GM18870 (cell line): ENCODE results near the gene ANKS3.

ENCODE experiments used
- ATAC-seq: cut with Tn5 transposase; IDR thresholded peaks from one replicate; pipeline ENCODE4 v1.9.1; 2021; ENCODE audit warnings: moderate library complexity; ENCODE audit not compliant: unreplicated experiment

Gene ANKS3

DNA sequence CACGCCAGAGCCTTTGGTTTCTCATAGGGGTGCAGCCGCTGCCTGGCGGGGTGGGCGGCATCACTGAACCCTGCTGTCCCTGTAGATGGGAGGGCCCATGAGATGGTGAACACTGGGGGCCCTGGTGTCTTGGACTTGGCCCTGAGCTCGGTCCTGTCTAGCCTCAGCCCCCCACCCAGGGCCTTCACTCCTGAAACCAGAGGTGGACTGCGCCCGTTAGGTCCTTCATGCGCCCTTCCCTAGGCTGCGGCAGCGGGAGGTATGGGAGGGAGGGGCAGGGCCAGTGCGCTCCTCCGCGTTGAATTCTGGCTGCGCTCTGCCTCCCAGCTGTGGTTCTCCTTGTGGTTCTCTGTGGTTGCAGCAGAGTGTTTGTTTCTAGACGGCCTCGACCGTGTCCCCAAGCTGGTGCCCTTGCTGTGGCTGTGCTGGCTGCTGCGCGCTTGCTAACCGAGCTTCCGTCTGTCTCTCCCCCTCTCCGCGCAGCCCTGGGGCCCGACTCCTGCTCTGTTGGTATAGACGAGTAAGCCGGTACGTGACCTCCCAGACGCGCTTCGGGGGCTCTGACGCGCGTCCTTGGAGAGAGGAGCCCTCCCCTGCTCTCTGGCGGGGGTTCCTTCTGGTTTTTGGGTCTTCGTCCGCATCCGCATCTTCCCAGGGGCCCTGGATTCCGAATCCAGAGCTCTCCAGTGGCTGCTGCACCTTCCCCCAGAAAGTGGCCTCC is 48.1 kb downstream of the ANKS3 start:
- no peak for ATAC-seq

GRCh38 chr16:4685292-4685691 is 48.8 kb downstream of the ANKS3 start:
- no peak for ATAC-seq

DNA sequence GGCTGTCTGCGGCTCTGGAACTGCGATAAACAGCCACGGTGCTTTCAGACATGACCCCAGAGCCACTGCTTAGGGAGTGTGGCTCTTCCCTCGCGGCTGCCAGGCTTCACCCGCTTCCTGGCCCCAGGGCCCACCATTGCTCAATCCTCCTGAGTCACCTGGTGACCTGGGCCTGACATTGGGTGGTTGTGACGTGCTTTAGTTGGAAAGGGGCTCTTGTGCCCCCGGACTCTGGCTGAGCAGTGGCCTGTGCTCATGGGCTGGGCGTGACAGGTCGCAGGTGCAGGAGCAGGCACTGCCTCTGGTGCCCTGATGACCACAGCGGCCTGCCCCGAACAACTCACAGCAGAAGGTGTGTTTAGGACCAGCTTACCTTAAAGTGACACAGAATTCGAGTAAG is 49.3 kb downstream of the ANKS3 start:
- no peak for ATAC-seq

- ATAC-seq = no peak
These were observed 49.9 kb downstream of the ANKS3 start for GRCh38 chr16:4684058-4684715.

- no peak for ATAC-seq
These were observed 50.6 kb downstream of the ANKS3 start for GRCh38 chr16:4683255-4684057.

DNA sequence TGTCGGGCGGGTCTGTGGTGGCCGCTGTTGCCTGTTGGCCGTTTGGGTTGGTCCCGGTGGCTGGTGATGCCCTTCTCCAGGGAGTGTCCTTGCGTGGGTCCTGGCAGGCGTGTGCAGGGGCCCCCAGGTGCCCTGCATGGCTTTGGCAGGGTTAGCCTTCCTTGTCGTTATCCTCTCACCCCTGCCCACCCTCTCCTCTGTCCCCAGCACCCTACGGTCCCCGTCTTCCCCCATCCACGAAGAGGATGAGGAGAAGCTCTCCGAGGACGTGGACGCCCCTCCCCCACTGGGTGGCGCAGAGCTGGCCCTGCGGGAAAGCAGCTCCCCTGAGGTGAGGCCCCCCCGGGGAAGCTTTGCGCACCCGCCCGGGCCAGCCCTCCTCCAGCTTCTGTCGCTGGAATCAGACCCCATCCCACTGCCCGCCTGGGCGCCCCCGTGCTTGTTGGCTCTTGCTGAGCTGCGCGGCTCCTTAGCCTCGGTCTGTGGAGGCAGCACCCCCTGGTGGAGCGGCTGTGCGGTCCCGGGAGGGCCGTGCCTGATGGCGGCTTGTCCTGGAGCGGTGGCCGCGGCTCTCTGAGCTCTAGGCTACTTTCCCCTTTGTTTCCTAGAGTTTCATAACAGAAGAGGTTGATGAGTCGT is 51.3 kb downstream of the ANKS3 start:
- ATAC-seq = no peak

DNA sequence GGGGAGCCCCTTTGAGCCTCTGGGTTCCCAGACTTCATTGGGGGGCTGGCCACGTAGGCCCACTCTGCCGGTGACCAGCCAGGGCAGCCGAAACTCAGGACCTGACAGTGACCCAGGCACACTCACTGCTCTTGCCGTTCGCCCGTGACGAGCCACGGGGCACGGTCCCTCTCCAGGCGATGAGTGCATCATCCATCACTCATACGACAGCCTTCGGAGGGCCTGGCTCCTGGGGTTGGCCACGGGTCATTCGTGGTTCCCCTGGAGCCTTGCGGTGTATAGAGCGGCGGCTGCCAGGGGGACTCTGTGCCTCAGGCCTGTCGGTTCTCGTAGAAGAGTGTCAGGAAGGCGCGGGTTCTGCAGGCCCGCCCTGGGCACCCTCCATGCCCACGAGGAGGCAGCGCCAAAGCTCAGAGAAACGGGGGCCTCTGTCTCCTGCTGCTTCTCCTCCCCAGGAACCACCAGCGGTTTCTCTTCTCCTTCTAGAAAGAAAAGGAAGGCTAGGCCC is 51.9 kb downstream of the ANKS3 start:
- ATAC-seq = no peak

GRCh38 chr16:4681471-4682083 is 52.5 kb downstream of the ANKS3 start:
- ATAC-seq = no peak

GRCh38 chr16:4680673-4681470 is 53.2 kb downstream of the ANKS3 start:
- no peak for ATAC-seq

- no peak for ATAC-seq
These were observed 54.0 kb downstream of the ANKS3 start for GRCh38 chr16:4679850-4680636.

- ATAC-seq = no peak
These were observed 54.8 kb downstream of the ANKS3 start for GRCh38 chr16:4679156-4679849.

DNA sequence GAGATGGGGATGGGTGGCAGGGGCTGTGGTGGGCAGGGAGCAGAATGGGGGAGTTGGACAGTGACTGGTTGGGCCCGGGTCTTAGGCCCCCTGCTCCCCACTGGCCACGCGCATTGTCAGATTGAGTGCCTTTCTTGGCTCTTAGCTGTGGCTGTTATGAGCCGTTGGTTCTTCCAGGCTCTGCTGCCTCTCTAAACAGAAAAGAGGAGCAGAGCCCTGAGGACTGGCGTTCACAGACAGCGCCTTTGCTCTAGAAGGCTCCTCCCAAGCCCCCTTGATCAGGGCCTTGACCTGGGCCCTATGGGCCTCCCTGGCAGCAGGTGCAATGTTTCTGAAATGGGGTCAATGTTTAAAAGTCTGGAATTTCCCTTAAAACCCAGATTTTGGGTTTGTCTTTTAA is 55.5 kb downstream of the ANKS3 start:
- ATAC-seq = no peak

DNA sequence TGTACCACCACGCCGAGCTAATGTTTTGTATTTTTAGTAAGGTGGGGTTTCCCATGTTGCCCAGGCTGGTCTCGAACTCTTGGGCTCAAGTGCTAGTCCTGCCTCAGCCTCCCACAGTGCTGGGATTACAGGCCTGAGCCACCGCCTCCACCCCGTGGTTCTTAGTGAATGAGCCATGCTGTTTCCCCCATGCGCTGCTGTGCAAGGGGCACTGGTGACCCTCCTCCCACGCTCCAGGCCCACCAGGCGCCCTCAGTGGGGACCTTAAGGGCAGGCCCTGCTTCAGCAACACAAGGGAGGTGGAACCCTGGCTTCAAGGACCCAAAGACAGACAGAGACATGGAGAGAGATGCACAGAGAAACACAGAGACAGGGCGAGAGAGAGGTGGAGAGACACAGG is 56.1 kb downstream of the ANKS3 start:
- no peak for ATAC-seq

GRCh38 chr16:4677390-4677789 is 56.7 kb downstream of the ANKS3 start:
- ATAC-seq = no peak

- ATAC-seq = no peak
These were observed 57.2 kb downstream of the ANKS3 start for GRCh38 chr16:4676831-4677230.

DNA sequence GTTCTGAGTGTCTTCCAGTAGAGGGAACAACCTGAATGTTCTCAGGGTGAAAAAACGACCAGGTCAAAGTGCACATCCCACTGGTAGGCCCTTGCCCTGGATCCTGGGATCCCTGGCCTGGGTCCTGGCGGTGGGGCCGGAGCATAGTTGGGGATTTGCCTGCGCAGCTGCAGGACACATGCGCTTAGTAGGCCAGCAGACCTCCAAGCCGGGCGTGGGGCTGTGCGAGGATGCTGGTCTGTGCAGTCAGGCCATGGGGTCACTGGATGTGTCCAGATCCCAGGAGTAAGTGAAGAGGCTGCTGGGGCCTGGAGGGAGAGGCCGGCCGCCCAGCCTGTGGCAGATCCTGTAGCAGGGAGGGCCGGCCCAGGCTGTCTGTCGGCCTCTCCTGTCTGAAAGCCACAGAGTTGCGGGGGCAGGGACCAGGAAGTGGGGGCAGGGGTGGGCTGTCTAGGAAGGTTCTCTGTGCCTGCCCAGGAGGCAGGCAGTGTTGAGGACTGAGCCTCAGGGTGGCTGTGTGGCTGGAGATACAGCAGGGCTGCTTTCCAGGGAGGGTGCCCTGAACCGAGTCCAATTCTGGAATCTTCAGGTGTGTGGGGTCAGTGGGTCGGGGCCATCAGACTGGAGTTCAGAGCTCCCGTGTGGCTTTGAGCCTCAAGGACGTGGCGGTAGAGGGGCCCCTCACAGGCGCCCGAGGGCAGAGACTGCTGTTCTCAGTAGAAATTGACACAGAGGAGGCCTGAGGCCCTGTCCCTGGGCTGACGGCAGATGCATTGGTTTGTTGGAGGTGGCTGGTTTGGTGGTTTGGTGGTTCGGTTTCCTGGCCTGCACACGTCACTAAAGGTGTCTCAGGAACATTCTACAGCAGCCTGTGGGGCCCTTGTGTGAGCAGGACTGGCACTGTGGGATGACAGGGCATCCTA is 57.9 kb downstream of the ANKS3 start:
- no peak for ATAC-seq

GRCh38 chr16:4674926-4675530 is 59.0 kb downstream of the ANKS3 start:
- ATAC-seq = no peak
